Measurements from ENCODE around the gene EEF1AKMT4.

GRCh38 chr3:184230603-184231528, 18.6 kb upstream of the EEF1AKMT4 start:
- TF ChIP-seq CTCF (conservative IDR thresholded peaks at IDR 0.05; ENCODE audit: low read length), result no peak
- no peak for TF ChIP-seq EZH2phosphoT487 (IDR thresholded peaks at IDR 0.05; ENCODE audit: borderline replicate concordance, low read depth, low read length)
